IMR-90 (cell line): ENCODE data around the gene TXNDC8. TPM values are rescaled to one million over a fixed set of nuclear protein-coding genes. Genes with fewer than 3 reads are reported as not detected.

Experiments
- ATAC-seq: fragments of 200-7000 bp; cut with Tn5 transposase; 2 replicates; pipeline ENCODE4 v1.9.1; 2020; ENCODE audit warnings: low read depth, mild to moderate bottlenecking, moderate library complexity
- BruUV-seq: library from RNA; stranded (reverse); fragments of 400-500 nt; replicated peaks from 2 replicates; lab custom pipeline; 2021; lab: Mats Ljungman, UMichigan
- CTCF ChIA-PET: fragments of 300-600 bp; formaldehyde crosslinking; extraction: SDS; loops from one replicate; lab custom pipeline; 2021; ENCODE audit warnings: antibody characterized with exemption; lab: Yijun Ruan, JAX
- POLR2A ChIA-PET: fragments of 300-600 bp; sonication (Branson Sonifier 250); formaldehyde crosslinking; loops from one replicate; lab custom pipeline; 2022; ENCODE audit warnings: antibody characterized with exemption; ENCODE audit not compliant: unreplicated experiment; lab: Charles Lee
- DNase-seq: peaks from one replicate; pipeline ENCODE4 v3.0.0; 2013
- H2AFZ ChIP-seq: replicated peaks from 2 replicates; pipeline ENCODE3; 2013; ENCODE audit warnings: low read length, mild to moderate bottlenecking; ENCODE audit not compliant: poor library complexity
- H2AK5ac ChIP-seq: 2 replicates; pipeline ENCODE4 v1.6.1; 2013; ENCODE audit warnings: low read depth, low read length, inconsistent platforms
- H2AK9ac ChIP-seq: replicated peaks from 2 replicates; pipeline ENCODE3; 2013; ENCODE audit warnings: mild to moderate bottlenecking, low read depth, low read length, moderate library complexity; ENCODE audit not compliant: poor library complexity
- H2BK120ac ChIP-seq: 2 replicates; pipeline ENCODE4 v1.6.1; 2013; ENCODE audit warnings: low read depth, low read length, inconsistent platforms
- H2BK15ac ChIP-seq: 3 replicates; pipeline ENCODE4 v1.6.1; 2013; ENCODE audit warnings: low read depth, low read length, inconsistent platforms
- H2BK20ac ChIP-seq: 2 replicates; pipeline ENCODE4 v1.6.1; 2013; ENCODE audit warnings: low read depth, mild to moderate bottlenecking, inconsistent platforms, low read length, moderate library complexity
- H2BK5ac ChIP-seq: 2 replicates; pipeline ENCODE4 v1.6.1; 2013; ENCODE audit warnings: mild to moderate bottlenecking, low read depth, low read length, inconsistent platforms; ENCODE audit not compliant: poor library complexity, severe bottlenecking
- H3K14ac ChIP-seq: replicated peaks from 2 replicates; pipeline ENCODE4 v1.6.1; 2013; ENCODE audit warnings: low read depth, low read length, inconsistent platforms
- H3K18ac ChIP-seq: 2 replicates; pipeline ENCODE4 v1.6.1; 2013; ENCODE audit warnings: low read depth, low read length, control low read depth
- H3K23ac ChIP-seq: 2 replicates; pipeline ENCODE4 v1.6.1; 2013; ENCODE audit warnings: low read depth, low read length, inconsistent platforms
- H3K27ac ChIP-seq: 2 replicates; pipeline ENCODE4 v1.5.1; 2013; ENCODE audit warnings: mild to moderate bottlenecking, control low read depth, low read length; ENCODE audit not compliant: insufficient read depth
- H3K27me3 ChIP-seq: 2 replicates; pipeline ENCODE4 v1.6.1; 2013; ENCODE audit warnings: low read length; ENCODE audit not compliant: control insufficient read depth, insufficient read depth
- H3K36me3 ChIP-seq: 2 replicates; pipeline ENCODE4 v1.6.1; 2013; ENCODE audit warnings: low read length, mixed read lengths; ENCODE audit not compliant: control insufficient read depth, insufficient read depth
- H3K4ac ChIP-seq: 2 replicates; pipeline ENCODE4 v1.6.1; 2013; ENCODE audit warnings: low read depth, low read length, inconsistent platforms
- H3K4me1 ChIP-seq: 2 replicates; pipeline ENCODE4 v1.6.1; 2013; ENCODE audit warnings: low read length, mixed read lengths; ENCODE audit not compliant: control insufficient read depth, insufficient read depth
- H3K4me2 ChIP-seq: 2 replicates; pipeline ENCODE4 v1.6.1; 2013; ENCODE audit warnings: low read depth, mild to moderate bottlenecking, control low read depth, low read length, moderate library complexity
- H3K4me3 ChIP-seq: 2 replicates; pipeline ENCODE4 v1.5.1; 2013; ENCODE audit warnings: low read depth, mild to moderate bottlenecking, control low read depth, low read length, moderate library complexity; ENCODE audit not compliant: insufficient read depth
- H3K56ac ChIP-seq: 2 replicates; pipeline ENCODE4 v1.6.1; 2013; ENCODE audit warnings: low read length, inconsistent platforms; ENCODE audit not compliant: insufficient read depth; ENCODE audit errors: extremely low read depth
- H3K79me1 ChIP-seq, 2 experiments: 2 replicates each; pipeline ENCODE4 v1.6.1; 2013; ENCODE audit warnings: low read length in 2 of 2, inconsistent platforms in 1 of 2, low read depth in 1 of 2
- H3K9ac ChIP-seq: 2 replicates; pipeline ENCODE4 v1.6.1; 2013; ENCODE audit warnings: low read depth, low read length, control low read depth
- H3K9me1 ChIP-seq: 2 replicates; pipeline ENCODE4 v1.6.1; 2013; ENCODE audit warnings: low read length, inconsistent platforms; ENCODE audit not compliant: insufficient read depth
- H3K9me3 ChIP-seq: 2 replicates; pipeline ENCODE4 v1.6.1; 2013; ENCODE audit warnings: low read length; ENCODE audit not compliant: control insufficient read depth, insufficient read depth
- H4K20me1 ChIP-seq: 2 replicates; pipeline ENCODE4 v1.6.1; 2013; ENCODE audit warnings: low read length, inconsistent platforms; ENCODE audit not compliant: insufficient read depth
- H4K5ac ChIP-seq: 2 replicates; pipeline ENCODE4 v1.6.1; 2013; ENCODE audit warnings: mild to moderate bottlenecking, low read depth, low read length, control low read depth
- H4K8ac ChIP-seq, 2 experiments: 2 replicates each; pipeline ENCODE4 v1.6.1; 2013; ENCODE audit warnings: low read depth in 2 of 2, low read length in 2 of 2, control low read depth in 1 of 2, inconsistent platforms in 1 of 2
- H4K91ac ChIP-seq: 2 replicates; pipeline ENCODE4 v1.6.1; 2013; ENCODE audit warnings: low read depth, low read length, inconsistent platforms; ENCODE audit not compliant: insufficient read depth
- CEBPB ChIP-seq: IDR thresholded peaks from 2 replicates; pipeline ENCODE4 v1.6.1; 2012; ENCODE audit warnings: low read depth, low read length, improper control_type of control experiment
- ELK1 ChIP-seq: fragments of 150-350 bp; IDR thresholded peaks from 2 replicates; pipeline ENCODE4 v1.6.1; 2016; ENCODE audit warnings: low read depth, mild to moderate bottlenecking, low read length, moderate library complexity, borderline replicate concordance
- NFE2L2 ChIP-seq: fragments of 150-350 bp; IDR thresholded peaks from 2 replicates; pipeline ENCODE4 v1.6.1; 2016; ENCODE audit warnings: low read depth, mild to moderate bottlenecking, low read length
- WGBS, 2 experiments: methylation state at CpG; one replicate each; pipeline versions ENCODE4 v1.1.5 to v1.1.7; 2013; ENCODE audit warnings: missing lambda C conversion rate in 2 of 2; ENCODE audit not compliant: insufficient read length in 1 of 2; ENCODE audit errors: extremely low coverage in 2 of 2; 5-methylcytosine and 5-hydroxymethylcytosine counted together
- dilution Hi-C: fragments of 300-500 bp; cut with HindIII; formaldehyde crosslinking; loops from one replicate; pipeline ENCODE4 v1.14.3; 2018; ENCODE audit warnings: low sequenced_read_pairs; ENCODE audit not compliant: unreplicated experiment
- in situ Hi-C: fragments of 300-500 bp; cut with MboI; formaldehyde crosslinking; loops from 3 replicates; pipeline ENCODE4 v1.14.3; 2019; ENCODE audit warnings: low sequenced_read_pairs, inconsistent platforms, mixed read lengths
- intact Hi-C: fragments of 100-400 bp; cut with micrococcal nuclease; formaldehyde crosslinking; loops from 2 replicates; pipeline ENCODE4 v1.10.0; 2022
- polyA plus RNA-seq, 3 experiments: library from polyadenylated mRNA; depleted of rRNA; stranded (reverse); fragments of >200 nt; gene quantifications; 2 replicates each; pipeline ENCODE4 v1.2.3, GENCODE V29; 2012; ENCODE audit warnings: low replicate concordance in 1 of 3
- total RNA-seq: library from RNA; depleted of rRNA; stranded (reverse); fragments of >200 nt; gene quantifications from 2 replicates; pipeline ENCODE4 v1.2.3, GENCODE V29; 2012

The TXNDC8 gene
- total and polyA plus RNA-seq, 2 of the 4 experiments (the other 2 are of a cell fraction) = not detected

GRCh38 chr9:110327716-110328115 is 9.9 kb downstream of the TXNDC8 start:
- CTCF ChIA-PET = no interaction called here
- H2BK15ac ChIP-seq = no peak overlapping the region
- H3K27me3 ChIP-seq = no peaks in the 10 kb centered on the region; the same call in 1 of the 2 replicates
- H3K4me1 ChIP-seq = no peaks in the 10 kb centered on the region
- no peak overlapping the region for H4K91ac ChIP-seq
- no peak overlapping the region for H2BK5ac ChIP-seq
- H3K36me3 ChIP-seq = no peaks in the 10 kb centered on the region
- in situ Hi-C loops = no loop called here
- no peak overlapping the region for H2AFZ ChIP-seq
- H3K23ac ChIP-seq = no peak overlapping the region
- no TSS peak for BruUV-seq
- no peak overlapping the region for H2AK9ac ChIP-seq
- no peak overlapping the region for H2BK120ac ChIP-seq
- no peak overlapping the region for H4K8ac ChIP-seq
- H3K4me2 ChIP-seq = no peak overlapping the region
- DNase-seq = no peak
- no peak overlapping the region for H4K5ac ChIP-seq
- WGBS, 2 experiments = no CpG with 5 or more reads among the region's 1 CpG
- POLR2A ChIA-PET = no interaction called here
- no peak for TF ChIP-seq ELK1
- peak; percentile 58 for TF ChIP-seq CEBPB
- TF ChIP-seq NFE2L2 = no peak
- no peak overlapping the region for H2AK5ac ChIP-seq
- no peak overlapping the region for H3K4me3 ChIP-seq
- intact Hi-C loops = no loop called here
- dilution Hi-C loops = no loop called here
- no peak overlapping the region for H3K9ac ChIP-seq
- H3K9me1 ChIP-seq = 0 out of 2 replicates have a peak, but pooled peaks cover 3% of the 10 kb centered on the region
- ATAC-seq = no peak
- no peaks in the 10 kb centered on the region for H4K20me1 ChIP-seq
- no peak overlapping the region for H3K27ac ChIP-seq
- H3K18ac ChIP-seq = no peak overlapping the region
- no peaks in the 10 kb centered on the region for H3K79me1 ChIP-seq
- no peak overlapping the region for H3K4ac ChIP-seq
- H3K14ac ChIP-seq = no peak overlapping the region
- H2BK20ac ChIP-seq = no peak overlapping the region
- H3K9me3 ChIP-seq = peaks cover 3% of the 10 kb centered on the region; the same call in 1 of the 2 replicates
- no peak overlapping the region for H3K56ac ChIP-seq
